PC-9 (cell line): ENCODE measurements around the gene AMBRA1.

Source experiments
- EZH2 ChIP-seq: fragments of 200-600 bp; sonication (generic); IDR thresholded peaks from 2 replicates; pipeline ENCODE4 v1.8.0; 2017; ENCODE audit warnings: antibody characterized with exemption, low read depth
- TF ChIP-seq, protein P1 (sequence below): fragments of 200-600 bp; sonication (generic); conservative IDR thresholded peaks from 2 replicates; pipeline ENCODE4 v1.6.1; 2017; ENCODE audit warnings: mixed run types, antibody characterized with exemption, mild to moderate bottlenecking, moderate library complexity

DNA sequence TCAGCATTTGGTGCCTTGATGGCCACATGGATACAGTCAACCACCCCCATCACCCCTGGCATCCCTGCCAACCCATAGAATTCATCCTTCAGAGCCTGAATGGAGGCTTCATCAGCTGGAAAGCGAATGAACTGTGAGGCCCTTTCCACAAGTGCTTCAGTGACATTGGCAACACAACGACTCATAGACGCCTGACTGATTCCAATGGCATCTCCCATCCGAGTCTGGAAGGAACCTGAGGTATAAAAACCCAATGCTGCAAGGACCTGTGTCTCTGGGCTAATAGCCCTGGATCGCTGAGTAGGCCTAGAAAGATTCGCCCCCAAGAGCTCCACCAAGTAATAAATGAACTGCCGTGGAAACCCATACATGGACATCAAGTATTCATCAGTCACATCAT is 21.9 kb upstream of the AMBRA1 start:
- TF ChIP-seq, protein P1, sequence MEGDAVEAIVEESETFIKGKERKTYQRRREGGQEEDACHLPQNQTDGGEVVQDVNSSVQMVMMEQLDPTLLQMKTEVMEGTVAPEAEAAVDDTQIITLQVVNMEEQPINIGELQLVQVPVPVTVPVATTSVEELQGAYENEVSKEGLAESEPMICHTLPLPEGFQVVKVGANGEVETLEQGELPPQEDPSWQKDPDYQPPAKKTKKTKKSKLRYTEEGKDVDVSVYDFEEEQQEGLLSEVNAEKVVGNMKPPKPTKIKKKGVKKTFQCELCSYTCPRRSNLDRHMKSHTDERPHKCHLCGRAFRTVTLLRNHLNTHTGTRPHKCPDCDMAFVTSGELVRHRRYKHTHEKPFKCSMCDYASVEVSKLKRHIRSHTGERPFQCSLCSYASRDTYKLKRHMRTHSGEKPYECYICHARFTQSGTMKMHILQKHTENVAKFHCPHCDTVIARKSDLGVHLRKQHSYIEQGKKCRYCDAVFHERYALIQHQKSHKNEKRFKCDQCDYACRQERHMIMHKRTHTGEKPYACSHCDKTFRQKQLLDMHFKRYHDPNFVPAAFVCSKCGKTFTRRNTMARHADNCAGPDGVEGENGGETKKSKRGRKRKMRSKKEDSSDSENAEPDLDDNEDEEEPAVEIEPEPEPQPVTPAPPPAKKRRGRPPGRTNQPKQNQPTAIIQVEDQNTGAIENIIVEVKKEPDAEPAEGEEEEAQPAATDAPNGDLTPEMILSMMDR: no peak
- TF ChIP-seq EZH2: no peak
